Stimulated activated effector memory CD8-positive, alpha-beta T cell treated with anti-CD3 and anti-CD28 coated beads, Interleukin-12 subunit alpha, Interleukin-12 subunit beta, amount 100 ng/mL, for 72 hours (primary cell): ENCODE data around the gene SMAD7.
"Not testable (repeated sequence)": the region's sequence is repeated elsewhere in the genome, so short reads cannot be mapped to it uniquely, and the experiment has no call there.

Experiments
- ATAC-seq: fragments of 150-1000 bp; cut with Tn5 transposase; 2 replicates; pipeline ENCODE4 v1.10.0; 2021
- DNase-seq, 2 donors: peaks; one replicate each; pipeline ENCODE4 v3.0.0; 2021 to 2022; ENCODE audit warnings: low spot score in 2 of 2
- H3K27ac Mint-ChIP-seq: one replicate; pipeline ENCODE4 v1.8.0; 2022; ENCODE audit warnings: mild to moderate bottlenecking, mixed read lengths
- H3K36me3 Mint-ChIP-seq: one replicate; pipeline ENCODE4 v1.8.0; 2022; ENCODE audit warnings: mild to moderate bottlenecking, mixed read lengths
- H3K4me1 Mint-ChIP-seq: one replicate; pipeline ENCODE4 v1.8.0; 2022; ENCODE audit warnings: mixed read lengths
- H3K4me3 Mint-ChIP-seq: one replicate; pipeline ENCODE4 v1.8.0; 2022; ENCODE audit warnings: mild to moderate bottlenecking, mixed read lengths
- H3K9me3 Mint-ChIP-seq: one replicate; pipeline ENCODE4 v1.8.0; 2022; ENCODE audit warnings: mixed read lengths

Gene SMAD7

GRCh38 chr18:48874233-48874632 lies 76.5 kb downstream of the SMAD7 start:
- Mint-ChIP-seq H3K27ac (peak overlapping the region; percentile 26), H3K9me3 (no peaks in the 10 kb centered on the region), H3K4me3 (no peak overlapping the region), H3K36me3 (peaks cover 6% of the 10 kb centered on the region), H3K4me1 (peaks cover 54% of the 10 kb centered on the region)
- no peak for DNase-seq
- no peak for ATAC-seq

GRCh38 chr18:48872234-48873145 lies 78.3 kb downstream of the SMAD7 start:
- Mint-ChIP-seq H3K4me3 (peak overlapping the region; percentile 41), H3K27ac (peak overlapping the region; percentile 80), H3K4me1 (peaks cover 64% of the 10 kb centered on the region), H3K9me3 (no peaks in the 10 kb centered on the region), H3K36me3 (peaks cover 18% of the 10 kb centered on the region)
- DNase-seq = no peak
- no peak for ATAC-seq

GRCh38 chr18:48871391-48872166 lies 79.2 kb downstream of the SMAD7 start:
- ATAC-seq (no peak), DNase-seq (no peak)
- Mint-ChIP-seq H3K27ac (no peak overlapping the region), H3K9me3 (no peaks in the 10 kb centered on the region), H3K4me3 (no peak overlapping the region), H3K4me1 (peaks cover 64% of the 10 kb centered on the region), H3K36me3 (peaks cover 18% of the 10 kb centered on the region)

GRCh38 chr18:48870926-48871325 lies 79.8 kb downstream of the SMAD7 start:
- peaks cover 18% of the 10 kb centered on the region for H3K36me3 Mint-ChIP-seq
- ATAC-seq, DNase-seq, H3K9me3 Mint-ChIP-seq, H3K4me3 Mint-ChIP-seq, H3K27ac Mint-ChIP-seq: not testable (repeated sequence)
- H3K4me1 Mint-ChIP-seq = peaks cover 64% of the 10 kb centered on the region
